ENCODE data around the gene GJC3.

GJC3 gene

GRCh38 chr7:99897322-99898022 lies 31.9 kb downstream of the GJC3 start:
- TF ChIP-seq MAX (IDR thresholded peaks at IDR 0.05) (no peak), EP300 (IDR thresholded peaks at IDR 0.05; ENCODE audit: borderline replicate concordance) (no peak), ZBTB7A (IDR thresholded peaks at IDR 0.05; ENCODE audit: low read depth) (no peak), REST (IDR thresholded peaks at IDR 0.05; ENCODE audit: low read depth) (no peak), YY1 (IDR thresholded peaks at IDR 0.05; ENCODE audit: low read depth) (no peak), CEBPB (IDR thresholded peaks at IDR 0.05) (no peak), USF1 (IDR thresholded peaks at IDR 0.05) (no peak), TCF12 (IDR thresholded peaks at IDR 0.05; ENCODE audit: low read depth) (no peak), FOXM1 (IDR thresholded peaks at IDR 0.05; ENCODE audit: borderline replicate concordance, low read depth) (no peak), CREB1 (IDR thresholded peaks at IDR 0.05; ENCODE audit: low read depth) (no peak), TAF1 (IDR thresholded peaks at IDR 0.05; ENCODE audit: low read depth) (no peak), TEAD4 (IDR thresholded peaks at IDR 0.05) (no peak), EGR1 (IDR thresholded peaks at IDR 0.05) (no peak)

- TF ChIP-seq ZBTB7A (IDR thresholded peaks at IDR 0.05; ENCODE audit: low read depth) (no peak), MAX (IDR thresholded peaks at IDR 0.05) (no peak), TCF12 (IDR thresholded peaks at IDR 0.05; ENCODE audit: low read depth) (no peak), USF1 (IDR thresholded peaks at IDR 0.05) (no peak), TEAD4 (IDR thresholded peaks at IDR 0.05) (no peak)
Observed at GRCh38 chr7:99894738-99895137, 34.7 kb downstream of the GJC3 start.

GRCh38 chr7:99893280-99893679 lies 36.1 kb downstream of the GJC3 start:
- TF ChIP-seq EP300 (IDR thresholded peaks at IDR 0.05; ENCODE audit: borderline replicate concordance), result no peak
- no peak for TF ChIP-seq REST (IDR thresholded peaks at IDR 0.05; ENCODE audit: low read depth)

- TF ChIP-seq ZBTB7A (IDR thresholded peaks at IDR 0.05; ENCODE audit: low read depth) (no peak), EGR1 (IDR thresholded peaks at IDR 0.05) (no peak), REST (IDR thresholded peaks at IDR 0.05; ENCODE audit: low read depth) (no peak), CREB1 (IDR thresholded peaks at IDR 0.05; ENCODE audit: low read depth) (no peak)
Observed at GRCh38 chr7:99881370-99881769, 48.0 kb downstream of the GJC3 start.

- no peak for TF ChIP-seq EGR1 (IDR thresholded peaks at IDR 0.05)
- no peak for TF ChIP-seq EP300 (IDR thresholded peaks at IDR 0.05; ENCODE audit: borderline replicate concordance)
- TF ChIP-seq NFIC (IDR thresholded peaks at IDR 0.05), result no peak
- no peak for TF ChIP-seq USF1 (IDR thresholded peaks at IDR 0.05)
- no peak for TF ChIP-seq TCF12 (IDR thresholded peaks at IDR 0.05; ENCODE audit: low read depth)
- no peak for TF ChIP-seq TAF1 (IDR thresholded peaks at IDR 0.05; ENCODE audit: low read depth)
- TF ChIP-seq YY1 (IDR thresholded peaks at IDR 0.05; ENCODE audit: low read depth), result no peak
- TF ChIP-seq CEBPB (IDR thresholded peaks at IDR 0.05), result no peak
- no peak for TF ChIP-seq ZBTB7A (IDR thresholded peaks at IDR 0.05; ENCODE audit: low read depth)
- TF ChIP-seq FOXM1 (IDR thresholded peaks at IDR 0.05; ENCODE audit: borderline replicate concordance, low read depth), result no peak
- no peak for TF ChIP-seq CREB1 (IDR thresholded peaks at IDR 0.05; ENCODE audit: low read depth)
- TF ChIP-seq RAD21 (IDR thresholded peaks at IDR 0.05; ENCODE audit: low read depth), result no peak
- no peak for TF ChIP-seq REST (IDR thresholded peaks at IDR 0.05; ENCODE audit: low read depth)
- TF ChIP-seq TEAD4 (IDR thresholded peaks at IDR 0.05), result no peak
- TF ChIP-seq MAX (IDR thresholded peaks at IDR 0.05), result no peak
Observed at GRCh38 chr7:99876933-99877332, 52.5 kb downstream of the GJC3 start, which contains the start of gene OR2AE1. Gene OR2AE1, minus strand, starts transcription at chr7:99877033. Its CDS starts 0 bp downstream, at chr7:99877033.
